ENCODE measurements around the gene PSMD13. TPM values are rescaled to one million over a fixed set of nuclear protein-coding genes. Genes with fewer than 3 reads are reported as not detected.

PSMD13 gene
- total and polyA plus RNA-seq, 2 of the 4 experiments (the other 2 are of a cell fraction): 177 to 217 TPM

- Histone ChIP-seq H3K27me3 (ENCODE audit: control insufficient read depth, insufficient read depth, low read length) (peaks cover 59% of the 10 kb centered on the region), H3K9me1 (ENCODE audit: insufficient read depth, low read length) (no peaks in the 10 kb centered on the region), H3K14ac (replicated peaks; ENCODE audit: low read depth, low read length) (no peak overlapping the region), H4K91ac (ENCODE audit: insufficient read depth, low read depth, low read length) (no peak overlapping the region), H3K56ac (ENCODE audit: extremely low read depth, insufficient read depth, low read length) (no peak overlapping the region), H2AK9ac (replicated peaks; ENCODE audit: low read depth, low read length, poor library complexity) (no peak overlapping the region), H3K4me1 (ENCODE audit: control insufficient read depth, insufficient read depth, low read length) (peaks cover 2% of the 10 kb centered on the region; the same call in 1 of the 2 replicates), H3K18ac (ENCODE audit: low read depth, low read length) (no peak overlapping the region), H3K23ac (ENCODE audit: low read depth, low read length) (no peak overlapping the region), H2BK20ac (ENCODE audit: low read depth, low read length) (no peak overlapping the region), H3K9me3 (ENCODE audit: control insufficient read depth, insufficient read depth, low read length) (no peaks in the 10 kb centered on the region), H3K79me1 (ENCODE audit: low read depth in 1 of 2, low read length in 2 of 2) (peaks cover 0 to under 1% of the 10 kb centered on the region in 2 experiments; a peak in 2 of 4 replicates), H4K20me1 (ENCODE audit: insufficient read depth, low read length) (no peaks in the 10 kb centered on the region), H3K27ac (ENCODE audit: insufficient read depth, low read length) (no peak overlapping the region), H2AFZ (replicated peaks; ENCODE audit: low read length, poor library complexity) (no peak overlapping the region), H3K4me3 (ENCODE audit: insufficient read depth, low read depth, low read length) (no peak overlapping the region), H3K36me3 (ENCODE audit: control insufficient read depth, insufficient read depth, low read length) (no peaks in the 10 kb centered on the region), H2BK120ac (ENCODE audit: low read depth, low read length) (no peak overlapping the region), H3K4me2 (ENCODE audit: low read depth, low read length) (no peak overlapping the region), H3K9ac (ENCODE audit: low read depth, low read length) (no peak overlapping the region), H3K4ac (ENCODE audit: low read depth, low read length) (no peak overlapping the region), H2BK15ac (ENCODE audit: low read depth, low read length) (no peak overlapping the region), H4K5ac (ENCODE audit: low read depth, low read length) (no peak overlapping the region), H4K8ac (ENCODE audit: low read depth in 2 of 2, low read length in 2 of 2) (no peak overlapping the region), H2BK5ac (ENCODE audit: low read depth, low read length, poor library complexity, severe bottlenecking) (no peak overlapping the region), H2AK5ac (ENCODE audit: low read depth, low read length) (no peak overlapping the region)
- ChIA-PET POLR2A (ENCODE audit: unreplicated experiment) (no interaction called here), CTCF (no interaction called here)
- WGBS, 2 experiments (ENCODE audit: extremely low coverage in 2 of 2, insufficient read length in 1 of 2): 91% methylated on average over 4 of the region's 24 CpGs; no CpG with 5 or more reads in 1 of the 2 experiments
- no peak for TF ChIP-seq FOS (IDR thresholded peaks at IDR 0.05; ENCODE audit: low read depth, low read length)
- no peak for TF ChIP-seq NFE2L2 (IDR thresholded peaks at IDR 0.05; ENCODE audit: low read depth, low read length)
- TF ChIP-seq CHD1 (IDR thresholded peaks at IDR 0.05; ENCODE audit: low read depth, low read length): no peak
- no peak for TF ChIP-seq USF2 (IDR thresholded peaks at IDR 0.05; ENCODE audit: low read depth, low read length)
- TF ChIP-seq BHLHE40 (IDR thresholded peaks at IDR 0.05; ENCODE audit: low read depth, low read length): no peak
- TF ChIP-seq RCOR1 (IDR thresholded peaks at IDR 0.05; ENCODE audit: insufficient replicate concordance, low read length): no peak
- TF ChIP-seq MAZ (IDR thresholded peaks at IDR 0.05; ENCODE audit: borderline replicate concordance, low read depth, low read length): no peak
- no peak for TF ChIP-seq RFX5 (IDR thresholded peaks at IDR 0.05; ENCODE audit: low read depth, low read length)
- no TSS peak for BruUV-seq (replicated peaks)
- intact Hi-C loops (cut with micrococcal nuclease) (no loop called here), in situ Hi-C loops (cut with MboI; ENCODE audit: low sequenced_read_pairs) (loop anchor here (10.0 kb wide), 1 partner anchor 60 kb away; no protein-coding TSS in a partner anchor), dilution Hi-C loops (cut with HindIII; ENCODE audit: low sequenced_read_pairs, unreplicated experiment) (no loop called here)
- DNase-seq (no peak), ATAC-seq (ENCODE audit: low read depth) (no peak)
Observed at GRCh38 chr11:284105-285020, 47.6 kb downstream of the PSMD13 start.
